Activated naive CD4-positive, alpha-beta T cell treated with anti-CD3 and anti-CD28 coated beads, Interleukin-2, amount 50 U/mL, for 72 hours (primary cell): Measurements from ENCODE around the gene GRAMD1B. TPM values are rescaled to one million over a fixed set of nuclear protein-coding genes. Genes with fewer than 3 reads are reported as not detected.

Experiments
- ATAC-seq, 2 donors: fragments of 150-1000 bp; cut with Tn5 transposase; 2 replicates each; pipeline ENCODE4 v1.10.0; 2021; ENCODE audit warnings: mild to moderate bottlenecking in 2 of 2, moderate library complexity in 2 of 2
- DNase-seq, 2 donors: peaks; one replicate each; pipeline ENCODE4 v3.0.0; 2021 to 2022; ENCODE audit warnings: low spot score in 2 of 2
- H3K27ac Mint-ChIP-seq, 2 donors: one replicate each; pipeline ENCODE4 v1.8.0; 2022; ENCODE audit warnings: mild to moderate bottlenecking in 2 of 2, mixed read lengths in 2 of 2
- H3K36me3 Mint-ChIP-seq, 2 donors: one replicate each; pipeline ENCODE4 v1.8.0; 2022; ENCODE audit warnings: mixed read lengths in 2 of 2
- H3K9me3 Mint-ChIP-seq, 2 donors: one replicate each; pipeline ENCODE4 v1.8.0; 2022; ENCODE audit warnings: mixed read lengths in 2 of 2
- total RNA-seq, 2 donors: library from RNA; stranded (reverse); gene quantifications; one replicate each; pipeline ENCODE4 v1.2.3, GENCODE V29; 2022

The GRAMD1B gene
- total RNA-seq, 2 donors from 2014 or later, result 36.7 to 66.2 TPM

- no peak for ATAC-seq
- no peak for DNase-seq
- Mint-ChIP-seq H3K9me3 (no peaks in the 10 kb centered on the region), H3K27ac (no peak overlapping the region), H3K36me3 (no peaks in the 10 kb centered on the region)
These were observed 240.0 kb downstream of the GRAMD1B start for GRCh38 chr11:123670081-123670480.

GRCh38 chr11:123671534-123671933 is 241.5 kb downstream of the GRAMD1B start:
- no peak for ATAC-seq
- no peak overlapping the region for H3K27ac Mint-ChIP-seq
- no peaks in the 10 kb centered on the region for H3K9me3 Mint-ChIP-seq
- no peak for DNase-seq
- no peaks in the 10 kb centered on the region for H3K36me3 Mint-ChIP-seq

- Mint-ChIP-seq H3K36me3 (no peaks in the 10 kb centered on the region), H3K9me3 (no peaks in the 10 kb centered on the region), H3K27ac (no peak overlapping the region)
- ATAC-seq (no peak), DNase-seq (no peak)
These were observed 242.5 kb downstream of the GRAMD1B start for GRCh38 chr11:123672568-123672967.

GRCh38 chr11:123674297-123674696 is 244.2 kb downstream of the GRAMD1B start:
- ATAC-seq (no peak), DNase-seq (no peak)
- H3K36me3 Mint-ChIP-seq, result no peaks in the 10 kb centered on the region
- H3K27ac Mint-ChIP-seq, result no peak overlapping the region
- H3K9me3 Mint-ChIP-seq, result no peaks in the 10 kb centered on the region

Other genes with a start within 250 kb of the GRAMD1B start
- under 1 TPM; 0.41 to 0.54 TPM for gene CLMP, start 235.0 kb upstream of the GRAMD1B start, total RNA-seq
- under 1 TPM in 1 of 2 donors, not detected in 1; 0.06 TPM for gene SCN3B, start 224.4 kb downstream of the GRAMD1B start, total RNA-seq